Measurements from ENCODE around the gene TBX2. TPM values are rescaled to one million over a fixed set of nuclear protein-coding genes. Genes with fewer than 3 reads are reported as not detected.

TBX2 gene
- polyA plus RNA-seq, 1 donor (not counting 4 experiments of a cell fraction or from before 2014, with no cell fraction given), result not detected

DNA sequence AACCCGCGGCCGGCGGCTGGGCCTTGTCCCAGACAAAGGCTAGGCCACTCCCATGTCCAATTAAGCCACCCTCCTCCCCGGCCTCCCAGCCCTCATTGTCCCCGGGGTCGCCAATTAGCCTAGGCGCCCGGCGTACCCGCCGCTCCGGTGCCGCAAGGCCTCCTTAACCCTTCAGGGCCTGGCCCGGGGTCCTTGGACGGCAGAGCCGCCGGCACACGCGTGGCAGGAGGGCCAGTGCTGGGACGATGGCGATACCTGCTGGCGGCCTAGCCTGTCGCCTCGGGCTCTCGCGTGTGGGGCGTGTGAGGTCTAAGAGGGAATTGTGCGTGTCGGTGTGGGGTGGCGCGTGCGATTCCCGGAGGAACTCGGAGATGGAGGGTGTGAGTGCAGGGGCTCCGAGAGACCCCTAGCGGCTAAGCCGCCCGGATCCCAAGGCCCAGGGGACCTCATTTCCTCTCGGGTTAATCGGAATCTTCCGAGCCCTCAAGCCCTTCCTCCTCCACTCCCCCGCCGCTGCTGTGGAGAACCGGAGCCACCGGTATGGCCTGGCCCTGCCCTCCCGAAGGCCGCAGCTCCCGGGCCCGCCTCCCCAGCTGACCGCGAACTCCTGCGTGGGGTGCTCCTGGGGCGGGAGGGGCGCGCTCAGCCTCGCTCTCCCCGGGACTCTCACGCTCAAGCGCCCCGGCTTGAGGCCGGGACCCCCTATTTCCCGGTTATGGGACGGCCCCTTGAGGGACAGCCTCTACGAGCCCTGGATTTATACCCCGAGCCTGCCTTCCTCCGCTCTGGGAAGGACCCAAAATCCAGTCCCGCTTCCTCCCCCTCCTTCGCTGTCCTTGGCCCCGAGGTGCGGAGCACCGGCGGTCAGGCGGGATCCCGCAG lies 11.9 kb downstream of the TBX2 start:
- Histone ChIP-seq H3K79me2 (ENCODE audit: control insufficient read depth, insufficient read depth, low read length) (no peaks in the 10 kb centered on the region), H3K4me2 (ENCODE audit: control insufficient read depth, extremely low read depth, insufficient read depth, low read depth, low read length) (peak overlapping the region; percentile 74), H3K4me1 (ENCODE audit: control insufficient read depth, extremely low read depth, insufficient read depth, low read length) (no peaks in the 10 kb centered on the region), H4K20me1 (ENCODE audit: control insufficient read depth, extremely low read depth, insufficient read depth, low read length) (no peaks in the 10 kb centered on the region), H3K27ac (ENCODE audit: control insufficient read depth, insufficient read depth, low read length) (no peak overlapping the region), H3K4me3 (ENCODE audit: control insufficient read depth in 2 of 3, extremely low read depth in 1 of 3, insufficient read depth in 2 of 3, low read depth in 1 of 3, low read length in 3 of 3) (peak overlapping the region; percentile 51 to 73 (median 68)), H2AFZ (ENCODE audit: control insufficient read depth, low read length) (peak overlapping the region; percentile 80), H3K36me3 (ENCODE audit: control insufficient read depth in 2 of 2, extremely low read depth in 1 of 2, insufficient read depth in 2 of 2, low read length in 2 of 2) (no peaks in the 10 kb centered on the region), H3K9ac (ENCODE audit: control insufficient read depth, extremely low read depth, insufficient read depth, low read length) (peak overlapping the region; percentile 54), H3K9me1 (ENCODE audit: control insufficient read depth, extremely low read depth, insufficient read depth, low read length) (no peaks in the 10 kb centered on the region), H3K27me3 (ENCODE audit: control insufficient read depth, extremely low read depth, insufficient read depth, low read length) (peaks cover 30% of the 10 kb centered on the region), H3K9me3 (ENCODE audit: control insufficient read depth, low read depth, low read length) (no peaks in the 10 kb centered on the region)
- dilution Hi-C loops (cut with MboI; ENCODE audit: extremely low pct_ligation_motif_present, low sequenced_read_pairs), result no loop called here
- DNase-seq (ENCODE audit: low read depth, low spot score), result no peak
- no peak for FAIRE-seq
- TF ChIP-seq EZH2 (IDR thresholded peaks at IDR 0.05; ENCODE audit: low read length), result peak; percentile 42
- TF ChIP-seq, protein P1, sequence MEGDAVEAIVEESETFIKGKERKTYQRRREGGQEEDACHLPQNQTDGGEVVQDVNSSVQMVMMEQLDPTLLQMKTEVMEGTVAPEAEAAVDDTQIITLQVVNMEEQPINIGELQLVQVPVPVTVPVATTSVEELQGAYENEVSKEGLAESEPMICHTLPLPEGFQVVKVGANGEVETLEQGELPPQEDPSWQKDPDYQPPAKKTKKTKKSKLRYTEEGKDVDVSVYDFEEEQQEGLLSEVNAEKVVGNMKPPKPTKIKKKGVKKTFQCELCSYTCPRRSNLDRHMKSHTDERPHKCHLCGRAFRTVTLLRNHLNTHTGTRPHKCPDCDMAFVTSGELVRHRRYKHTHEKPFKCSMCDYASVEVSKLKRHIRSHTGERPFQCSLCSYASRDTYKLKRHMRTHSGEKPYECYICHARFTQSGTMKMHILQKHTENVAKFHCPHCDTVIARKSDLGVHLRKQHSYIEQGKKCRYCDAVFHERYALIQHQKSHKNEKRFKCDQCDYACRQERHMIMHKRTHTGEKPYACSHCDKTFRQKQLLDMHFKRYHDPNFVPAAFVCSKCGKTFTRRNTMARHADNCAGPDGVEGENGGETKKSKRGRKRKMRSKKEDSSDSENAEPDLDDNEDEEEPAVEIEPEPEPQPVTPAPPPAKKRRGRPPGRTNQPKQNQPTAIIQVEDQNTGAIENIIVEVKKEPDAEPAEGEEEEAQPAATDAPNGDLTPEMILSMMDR (optimal IDR thresholded peaks at IDR 0.05 in 1 of 3, IDR thresholded peaks at IDR 0.05 in 1 of 3, conservative IDR thresholded peaks at IDR 0.05 in 1 of 3; ENCODE audit: extremely low read depth in 1 of 3, insufficient read depth in 2 of 3, low read length in 3 of 3), result peak in 2 of 3 experiments; percentile 7 to 8

DNA sequence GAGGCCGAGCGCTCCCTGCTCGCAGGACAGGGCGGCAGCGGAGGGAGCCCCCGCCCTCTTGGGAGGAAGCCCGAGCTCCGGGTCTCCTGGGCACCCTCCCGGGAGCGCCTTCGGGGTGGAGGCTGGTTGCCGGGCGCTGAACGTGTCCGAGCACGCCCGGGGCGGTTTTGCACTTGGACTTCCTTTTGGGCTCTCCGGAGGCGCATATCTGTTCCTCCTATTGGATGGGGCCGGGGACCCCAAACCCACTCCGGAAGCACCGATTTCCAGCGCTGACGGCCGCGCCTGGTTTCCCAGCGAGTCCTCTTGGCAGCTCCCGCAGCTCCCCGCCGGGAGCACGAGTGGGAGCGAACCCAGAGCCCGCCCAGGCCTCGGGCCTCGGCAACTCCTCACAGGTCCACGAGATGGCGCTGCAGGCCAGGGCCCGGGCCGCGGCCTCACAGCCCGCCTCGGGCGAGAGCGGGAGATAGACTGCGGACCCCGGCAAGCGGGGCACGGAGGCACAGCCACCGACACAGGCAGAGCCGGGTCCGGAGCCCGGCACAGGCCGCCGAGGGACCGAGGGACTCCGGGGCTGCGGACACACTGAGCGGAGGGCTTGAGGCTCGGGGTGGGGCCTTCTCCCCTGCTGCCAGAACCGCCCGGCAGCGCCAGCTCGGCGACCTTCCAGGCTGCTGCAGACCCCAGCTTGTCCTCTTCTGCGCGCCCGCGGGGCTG lies 12.7 kb downstream of the TBX2 start:
- H3K9ac ChIP-seq (ENCODE audit: control insufficient read depth, extremely low read depth, insufficient read depth, low read length), result peak overlapping the region; percentile 54
- peak overlapping the region; percentile 51 to 73 (median 68) for H3K4me3 ChIP-seq (ENCODE audit: control insufficient read depth in 2 of 3, extremely low read depth in 1 of 3, insufficient read depth in 2 of 3, low read depth in 1 of 3, low read length in 3 of 3)
- no peaks in the 10 kb centered on the region for H3K79me2 ChIP-seq (ENCODE audit: control insufficient read depth, insufficient read depth, low read length)
- no peak for TF ChIP-seq EZH2 (IDR thresholded peaks at IDR 0.05; ENCODE audit: low read length)
- TF ChIP-seq, protein P1 (optimal IDR thresholded peaks at IDR 0.05 in 1 of 3, IDR thresholded peaks at IDR 0.05 in 1 of 3, conservative IDR thresholded peaks at IDR 0.05 in 1 of 3; ENCODE audit: extremely low read depth in 1 of 3, insufficient read depth in 2 of 3, low read length in 3 of 3), result peak; percentile 66 to 98 (median 77)
- H3K9me1 ChIP-seq (ENCODE audit: control insufficient read depth, extremely low read depth, insufficient read depth, low read length), result no peaks in the 10 kb centered on the region
- H3K27ac ChIP-seq (ENCODE audit: control insufficient read depth, insufficient read depth, low read length), result no peak overlapping the region
- H2AFZ ChIP-seq (ENCODE audit: control insufficient read depth, low read length), result peak overlapping the region; percentile 80
- DNase-seq (ENCODE audit: low read depth, low spot score), result peak; percentile 55
- dilution Hi-C loops (cut with MboI; ENCODE audit: extremely low pct_ligation_motif_present, low sequenced_read_pairs), result no loop called here
- no peak for FAIRE-seq
- no peaks in the 10 kb centered on the region for H3K36me3 ChIP-seq (ENCODE audit: control insufficient read depth in 2 of 2, extremely low read depth in 1 of 2, insufficient read depth in 2 of 2, low read length in 2 of 2)
- peaks cover 23% of the 10 kb centered on the region for H3K27me3 ChIP-seq (ENCODE audit: control insufficient read depth, extremely low read depth, insufficient read depth, low read length)
- H3K9me3 ChIP-seq (ENCODE audit: control insufficient read depth, low read depth, low read length), result no peaks in the 10 kb centered on the region
- no peaks in the 10 kb centered on the region for H3K4me1 ChIP-seq (ENCODE audit: control insufficient read depth, extremely low read depth, insufficient read depth, low read length)
- no peaks in the 10 kb centered on the region for H4K20me1 ChIP-seq (ENCODE audit: control insufficient read depth, extremely low read depth, insufficient read depth, low read length)
- H3K4me2 ChIP-seq (ENCODE audit: control insufficient read depth, extremely low read depth, insufficient read depth, low read depth, low read length), result peak overlapping the region; percentile 74

Data from keratinocyte (primary cell).